GM15510 (cell line): ENCODE data around the gene NCAN.

Experiments
- POLR2A ChIP-seq: IDR thresholded peaks from 3 replicates; pipeline ENCODE4 v1.6.1; 2011; ENCODE audit warnings: borderline replicate concordance; ENCODE audit not compliant: insufficient read length; ENCODE audit errors: extremely low read depth

NCAN gene

DNA sequence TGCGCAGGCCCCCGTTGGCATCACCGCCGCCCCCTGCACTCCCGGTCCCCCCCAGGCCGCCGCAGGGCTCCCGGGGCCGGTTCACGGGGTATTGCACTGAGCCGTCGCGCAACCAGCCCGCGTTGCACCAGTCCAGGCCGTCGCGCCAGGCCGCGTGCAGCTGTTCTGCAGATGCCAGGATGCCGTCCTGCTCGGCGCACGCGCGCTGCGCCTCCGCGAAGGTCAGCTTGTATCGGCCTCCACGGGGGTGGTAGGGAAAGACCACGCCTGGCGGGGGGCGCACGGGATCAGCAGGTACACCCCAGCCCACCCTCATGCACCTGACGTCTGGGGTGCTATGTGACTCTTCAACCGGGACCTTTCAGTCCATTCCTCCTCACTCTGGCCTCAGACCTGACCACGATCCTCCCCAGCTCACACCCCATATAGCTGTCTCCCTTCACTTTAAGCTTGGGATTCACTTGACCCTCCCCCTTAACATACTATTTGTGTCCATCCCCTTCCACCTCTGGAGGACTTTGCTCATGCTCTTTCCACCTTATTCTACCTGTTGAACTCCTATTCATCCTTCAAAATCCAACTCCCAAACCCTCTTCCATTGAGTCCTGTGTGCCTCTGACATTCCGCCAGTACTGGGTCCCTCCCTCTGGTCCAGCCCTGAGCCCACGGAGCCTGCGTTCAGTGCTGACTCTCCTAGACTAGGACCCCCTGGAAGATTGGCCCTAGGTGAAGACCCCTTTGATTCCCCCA is 47.0 kb downstream of the NCAN start:
- no peak for TF ChIP-seq POLR2A

DNA sequence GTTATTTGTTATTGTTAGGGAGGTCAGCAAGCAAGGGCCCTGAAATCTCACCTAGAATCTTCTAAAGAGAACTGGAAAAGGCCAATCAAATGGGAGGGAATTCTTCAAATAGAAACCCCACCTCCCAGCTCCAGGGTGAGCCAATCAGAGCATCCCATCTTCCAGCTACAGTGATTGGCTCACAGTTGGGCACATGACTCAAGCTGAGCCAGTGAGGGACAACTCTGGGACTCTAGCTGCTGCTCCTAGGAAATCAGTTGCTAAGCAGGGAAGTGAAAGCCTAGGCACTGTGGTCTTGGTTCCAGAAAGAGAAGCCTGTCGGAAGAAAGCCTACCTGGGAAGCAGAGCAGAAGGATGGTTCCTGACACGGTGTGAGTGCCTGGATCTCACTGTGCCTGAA is 48.0 kb downstream of the NCAN start:
- no peak for TF ChIP-seq POLR2A

GRCh38 chr19:19260417-19261214 is 48.9 kb downstream of the NCAN start:
- no peak for TF ChIP-seq POLR2A

DNA sequence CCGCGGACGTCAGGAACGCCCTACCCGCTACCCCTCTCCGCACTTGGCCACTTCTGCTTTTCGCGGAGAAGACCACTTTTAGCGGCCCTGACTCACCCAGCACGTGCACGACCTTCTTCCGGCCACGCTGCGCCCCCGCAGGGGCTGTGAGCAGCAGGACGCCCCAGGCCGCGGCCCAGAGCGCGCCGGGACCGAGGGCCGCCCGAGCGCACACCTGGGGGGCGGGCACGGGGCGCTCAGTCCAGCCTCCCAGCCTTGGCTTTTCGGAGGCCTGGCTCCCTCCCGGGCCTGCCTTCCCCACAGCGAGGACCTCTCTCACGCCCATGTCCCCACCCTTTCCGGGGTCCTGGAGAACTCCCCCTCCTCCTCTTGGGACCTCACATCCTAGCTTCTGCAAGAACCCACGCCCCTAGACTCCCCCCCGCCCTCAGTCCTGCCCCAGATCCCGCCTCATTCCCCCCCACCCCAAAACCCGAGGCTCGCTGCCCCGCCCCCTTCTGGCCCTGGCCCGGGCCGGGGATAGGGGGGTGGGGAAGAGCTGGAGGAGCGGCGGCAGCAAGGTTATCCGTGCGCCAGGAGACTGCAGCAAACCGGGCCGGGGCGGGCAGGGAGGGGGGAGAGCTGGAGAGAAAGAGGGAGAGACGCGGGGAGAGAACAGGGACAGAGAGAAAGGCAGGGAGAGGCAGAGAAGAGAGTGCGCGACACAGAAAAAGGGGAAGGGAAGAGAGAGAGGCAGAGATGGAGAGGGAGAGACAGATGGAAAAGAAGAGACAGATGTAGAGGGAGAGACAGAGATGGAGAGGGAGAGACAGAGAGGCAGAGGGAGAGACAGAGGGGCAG is 49.8 kb downstream of the NCAN start:
- no peak for TF ChIP-seq POLR2A

GRCh38 chr19:19262190-19263057 is 50.7 kb downstream of the NCAN start:
- TF ChIP-seq POLR2A, result no peak

- no peak for TF ChIP-seq POLR2A
Measured at GRCh38 chr19:19263886-19264487, 52.2 kb downstream of the NCAN start.

DNA sequence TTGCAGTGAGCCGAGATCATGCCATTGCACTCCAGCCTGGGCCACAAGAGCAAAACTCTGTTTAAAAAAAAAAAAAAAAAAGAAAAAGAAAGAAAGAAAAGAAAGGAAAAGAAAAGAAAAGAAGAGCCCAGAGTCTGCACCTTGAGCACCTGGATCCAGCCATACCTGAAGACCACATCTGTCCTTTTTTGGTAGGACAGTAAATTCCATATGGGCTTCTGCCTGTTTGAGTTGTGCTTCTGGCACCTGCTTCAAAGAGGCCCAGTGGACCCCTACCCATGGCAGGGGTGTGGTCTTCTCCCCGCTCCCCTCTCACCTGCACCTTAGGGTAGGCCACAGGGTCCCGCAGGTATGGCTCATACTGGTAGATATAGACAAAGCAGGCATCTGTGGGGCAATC is 55.5 kb downstream of the NCAN start:
- no peak for TF ChIP-seq POLR2A

GRCh38 chr19:19268453-19269385 is 57.0 kb downstream of the NCAN start:
- no peak for TF ChIP-seq POLR2A

- TF ChIP-seq POLR2A, result no peak
Measured at GRCh38 chr19:19269952-19270694, 58.4 kb downstream of the NCAN start.

DNA sequence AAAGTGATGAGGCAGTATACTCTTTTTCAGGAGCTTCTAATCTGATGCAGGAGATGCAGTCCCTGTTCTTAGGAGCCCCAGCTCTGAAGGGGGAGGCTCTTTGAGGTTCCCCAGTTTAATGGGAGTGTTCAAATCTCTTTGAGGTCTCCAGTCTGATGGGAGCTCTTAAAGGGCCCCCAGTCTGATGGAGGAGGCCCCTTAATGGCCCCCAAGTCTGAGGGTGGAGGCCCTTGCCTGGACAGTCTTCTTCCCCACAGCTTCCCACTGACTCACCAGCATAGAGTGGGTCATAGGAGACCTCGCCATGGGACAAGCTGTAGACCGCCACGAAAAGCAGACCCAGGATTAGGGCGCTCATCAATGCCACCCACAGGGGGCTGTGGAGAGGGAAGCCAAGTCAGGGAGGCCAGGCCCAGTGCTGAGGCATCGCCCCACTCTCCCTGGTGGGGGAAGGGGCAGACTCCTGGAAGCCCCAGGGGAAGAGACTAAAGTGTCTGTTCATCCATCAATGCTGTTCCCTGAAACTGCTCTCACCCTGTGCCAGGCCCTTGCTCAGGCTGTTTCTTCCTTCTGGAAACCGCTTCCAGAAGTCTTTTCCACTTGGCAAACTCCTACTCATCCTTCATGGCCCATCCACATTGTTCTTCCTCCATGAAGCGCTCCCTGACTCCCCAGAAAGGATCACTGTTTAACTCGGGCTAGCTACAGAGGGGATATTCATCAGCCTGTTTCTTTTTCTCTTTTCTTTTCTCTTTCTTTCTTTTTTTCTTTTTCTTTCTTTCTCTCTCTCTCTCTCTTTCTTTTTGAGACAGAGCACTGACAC is 59.2 kb downstream of the NCAN start:
- no peak for TF ChIP-seq POLR2A

GRCh38 chr19:19271828-19272599 is 60.3 kb downstream of the NCAN start:
- no peak for TF ChIP-seq POLR2A
